Measurements from ENCODE around the gene KLK4. TPM values are rescaled to one million over a fixed set of nuclear protein-coding genes. Genes with fewer than 3 reads are reported as not detected.

Gene KLK4
- total and polyA plus RNA-seq, 9 of the 15 experiments (the other 6 are each of a cell fraction or from before 2014, with no cell fraction given), result not detected

GRCh38 chr19:50912102-50912599 is 956 bp upstream of the KLK4 start (continued):
- TF ChIP-seq BCLAF1 (IDR thresholded peaks at IDR 0.05; ENCODE audit: borderline replicate concordance in 1 of 2, control insufficient read depth in 1 of 2, low read depth in 2 of 2, low read length in 1 of 2), result no peak

DNA sequence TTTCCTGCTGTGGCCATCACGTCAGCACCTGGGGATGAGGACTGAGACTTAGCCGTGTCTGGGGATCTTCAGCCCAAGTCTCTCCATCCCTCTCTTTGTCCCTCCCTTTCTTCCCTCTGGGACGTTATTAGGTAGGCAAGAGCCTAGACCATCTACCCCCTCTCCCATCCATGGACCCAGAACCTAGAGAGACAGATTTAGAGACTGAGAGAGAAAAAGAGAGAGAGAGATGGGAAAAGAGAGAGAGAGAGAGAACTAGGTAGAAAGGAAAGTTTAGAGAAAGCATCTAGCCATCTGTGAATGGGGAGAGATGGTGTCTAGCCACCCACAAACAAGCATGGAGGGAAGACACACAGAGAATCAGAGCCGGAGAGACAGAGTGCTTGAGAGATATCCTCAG is 473 bp downstream of the KLK4 start:
- intact Hi-C loops (cut with micrococcal nuclease), result no loop called here
- 8% methylated on average over 4 of the region's 4 CpGs for WGBS (ENCODE audit: insufficient coverage, low coverage, missing lambda C conversion rate)
- H3K4me3 ChIP-seq, result no peak overlapping the region
- H4K20me1 ChIP-seq (replicated peaks; ENCODE audit: control insufficient read depth, insufficient read depth, low read length), result peaks cover 3% of the 10 kb centered on the region; the same call in 1 of the 2 replicates
- no peaks in the 10 kb centered on the region for H3K79me2 ChIP-seq (ENCODE audit: control insufficient read depth, insufficient read depth, low read length)
- no TSS peak for BruUV-seq (replicated peaks)
- FAIRE-seq (no peak), ATAC-seq (no peak), DNase-seq (ENCODE audit: extremely low read depth in 1 of 4, low spot score in 3 of 4) (no peak)
- no peaks in the 10 kb centered on the region for H3K36me3 ChIP-seq (ENCODE audit: control insufficient read depth, insufficient read depth, low read length)
- H3K9me1 ChIP-seq (ENCODE audit: control insufficient read depth, insufficient read depth, low read length), result no peaks in the 10 kb centered on the region
- H3K9ac ChIP-seq (ENCODE audit: insufficient read depth in 1 of 2, low read depth in 2 of 2, low read length in 2 of 2), result no peak overlapping the region
- in situ Hi-C loops (cut with MboI), result loop anchor here (10.0 kb wide), 1 partner anchor 376 kb away; no protein-coding TSS in a partner anchor
- no peak overlapping the region for H3K4me2 ChIP-seq (ENCODE audit: insufficient read depth, low read length)
- no peak overlapping the region for H2AFZ ChIP-seq (ENCODE audit: low read depth, low read length)
- H3K27ac ChIP-seq (ENCODE audit: extremely low read depth, low read depth, low read length), result no peak overlapping the region
- ChIA-PET POLR2A (interaction anchor here (0.6 to 1.8 kb wide), 2 partner anchors 109 to 118 kb away, joined by 4 to 5 read pairs; no protein-coding TSS in a partner anchor), CTCF (ENCODE audit: low intra/inter-chr PET ratio) (no interaction called here)
- H3K9me3 ChIP-seq (replicated peaks; ENCODE audit: control insufficient read depth, insufficient read depth, low read depth, low read length), result no peaks in the 10 kb centered on the region
- no peak for TF ChIP-seq CBX1 (IDR thresholded peaks at IDR 0.05; ENCODE audit: low read depth)
- no peak for TF ChIP-seq ZNF232 (CRISPR knock-in tag; IDR thresholded peaks at IDR 0.05)
- H3K27me3 ChIP-seq (ENCODE audit: control insufficient read depth in 2 of 2, insufficient read depth in 2 of 2, low read length in 2 of 2), result peaks cover 27 to 47% of the 10 kb centered on the region in 2 experiments
- peaks cover 0 to 28% of the 10 kb centered on the region in 2 experiments; a peak in 3 of 5 replicates for H3K4me1 ChIP-seq (replicated peaks in 1 of 2; ENCODE audit: control insufficient read depth in 2 of 2, insufficient read depth in 2 of 2, low read length in 2 of 2)

Measured in K562 (cell line).